H1 (cell line): ENCODE results near the gene ADK. TPM values are rescaled to one million over a fixed set of nuclear protein-coding genes. Genes with fewer than 3 reads are reported as not detected.

Source experiments
- CTCF ChIA-PET: fragments of 300-600 bp; sonication (Branson Sonifier 250); formaldehyde crosslinking; loops from one replicate; lab custom pipeline; 2021; ENCODE audit not compliant: partially characterized antibody; lab: Charles Lee
- POLR2A ChIA-PET: fragments of 300-600 bp; sonication (Branson Sonifier 250); formaldehyde crosslinking; loops from one replicate; lab custom pipeline; 2021; ENCODE audit warnings: inconsistent platforms; ENCODE audit not compliant: partially characterized antibody; lab: Charles Lee
- DNase-seq, 2 experiments: peaks; one replicate each; pipeline versions ENCODE4 v3.0.0 to v3.0.0-alpha.2; 2010 to 2022; ENCODE audit warnings: low spot score in 2 of 2, low read depth in 1 of 2, mixed read lengths in 1 of 2
- FAIRE-seq: peaks from 2 replicates; lab custom pipeline; 2011; peaks lifted over from hg19 to GRCh38; lab: Jason Lieb, UNC
- H2AFZ ChIP-seq: 2 replicates; pipeline ENCODE4 v1.8.1; 2012; ENCODE audit warnings: low read length, inconsistent platforms
- H2AK5ac ChIP-seq: 2 replicates; pipeline ENCODE4 v1.6.1; 2013; ENCODE audit warnings: low read depth, low read length
- H2BK120ac ChIP-seq: replicated peaks from 2 replicates; pipeline ENCODE3; 2013; ENCODE audit warnings: low read depth, low read length, inconsistent platforms
- H2BK12ac ChIP-seq: 2 replicates; pipeline ENCODE4 v1.6.1; 2013; ENCODE audit warnings: low read depth, low read length
- H2BK15ac ChIP-seq: 2 replicates; pipeline ENCODE4 v1.6.1; 2013; ENCODE audit warnings: low read length
- H2BK20ac ChIP-seq: 2 replicates; pipeline ENCODE4 v1.6.1; 2013; ENCODE audit warnings: low read length
- H2BK5ac ChIP-seq: 2 replicates; pipeline ENCODE4 v1.6.1; 2013; ENCODE audit warnings: low read depth, low read length
- H3K14ac ChIP-seq: 2 replicates; pipeline ENCODE4 v1.6.1; 2013; ENCODE audit warnings: inconsistent platforms; ENCODE audit not compliant: insufficient read length
- H3K18ac ChIP-seq: 2 replicates; pipeline ENCODE4 v1.6.1; 2013; ENCODE audit warnings: low read length; ENCODE audit errors: extremely low read depth
- H3K23ac ChIP-seq: 2 replicates; pipeline ENCODE4 v1.6.1; 2013; ENCODE audit warnings: inconsistent platforms; ENCODE audit not compliant: insufficient read length
- H3K23me2 ChIP-seq: 2 replicates; pipeline ENCODE4 v1.6.1; 2013; ENCODE audit warnings: low read depth, low read length
- H3K27ac ChIP-seq: 2 replicates; pipeline ENCODE4 v1.6.1; 2011; ENCODE audit warnings: low read depth, low read length, inconsistent platforms
- H3K27me3 ChIP-seq, 4 experiments: replicated peaks in 1 of 4; 1 replicate in 1 of 4; 2 replicates in 3 of 4; pipeline versions ENCODE4 v1.6.1 to v1.8.1; 2011 to 2013; ENCODE audit warnings: low read length in 3 of 4, mild to moderate bottlenecking in 3 of 4, inconsistent platforms in 2 of 4, mixed read lengths in 2 of 4, moderate library complexity in 1 of 4; ENCODE audit not compliant: control insufficient read depth in 3 of 4, insufficient read depth in 3 of 4; ENCODE audit errors: extremely low read depth in 1 of 4
- H3K36me3 ChIP-seq, 4 experiments: 2 replicates each; pipeline versions ENCODE4 v1.6.1 to v1.8.1; 2011 to 2013; ENCODE audit warnings: mild to moderate bottlenecking in 4 of 4, low read length in 3 of 4, moderate library complexity in 2 of 4, control low read depth in 1 of 4, inconsistent platforms in 1 of 4; ENCODE audit not compliant: insufficient read depth in 4 of 4, control insufficient read depth in 2 of 4
- H3K4ac ChIP-seq: replicated peaks from 2 replicates; pipeline ENCODE3; 2013; ENCODE audit warnings: low read length, low read depth, mixed read lengths, inconsistent platforms; ENCODE audit not compliant: insufficient read length
- H3K4me1 ChIP-seq, 4 experiments: replicated peaks in 1 of 4; 1 replicate in 1 of 4; 2 replicates in 3 of 4; pipeline versions ENCODE4 v1.6.1 to v1.8.1; 2011 to 2013; ENCODE audit warnings: low read length in 3 of 4, inconsistent platforms in 2 of 4, mixed read lengths in 1 of 4; ENCODE audit not compliant: insufficient read depth in 4 of 4, control insufficient read depth in 3 of 4
- H3K4me2 ChIP-seq, 2 experiments: 2 replicates each; pipeline versions ENCODE4 v1.6.1 to v1.8.1; 2011 to 2013; ENCODE audit warnings: low read depth in 2 of 2, low read length in 2 of 2, control low read depth in 1 of 2, inconsistent platforms in 1 of 2, mild to moderate bottlenecking in 1 of 2; ENCODE audit not compliant: insufficient read depth in 1 of 2
- H3K4me3 ChIP-seq, 4 experiments: fragments of 200-600, 300-600 bp in 1 of 4; sonication (generic), shearing (Covaris generic), sonication (Bioruptor Twin) in 1 of 4; 2 replicates each; pipeline versions ENCODE4 v1.5.1 to v1.8.1; 2011 to 2016; ENCODE audit warnings: low read length in 4 of 4, low read depth in 3 of 4, control low read depth in 2 of 4, inconsistent platforms in 2 of 4, mild to moderate bottlenecking in 2 of 4, mixed read lengths in 1 of 4, moderate library complexity in 1 of 4; ENCODE audit not compliant: insufficient read depth in 2 of 4; ENCODE audit errors: extremely low read depth in 1 of 4
- H3K56ac ChIP-seq: replicated peaks from 2 replicates; pipeline ENCODE3; 2013; ENCODE audit warnings: low read depth, mild to moderate bottlenecking, mixed read lengths, low read length, inconsistent platforms; ENCODE audit not compliant: insufficient read length
- H3K79me1 ChIP-seq: 2 replicates; pipeline ENCODE4 v1.6.1; 2013; ENCODE audit warnings: low read depth, low read length, control low read depth
- H3K79me2 ChIP-seq, 2 experiments: 2 replicates each; pipeline versions ENCODE4 v1.6.1 to v1.8.1; 2012 to 2013; ENCODE audit warnings: low read length in 2 of 2, mild to moderate bottlenecking in 2 of 2, inconsistent platforms in 1 of 2; ENCODE audit not compliant: insufficient read depth in 2 of 2, control insufficient read depth in 1 of 2
- H3K9ac ChIP-seq, 4 experiments: replicated peaks in 1 of 4; 1 replicate in 1 of 4; 2 replicates in 3 of 4; pipeline versions ENCODE4 v1.6.1 to v1.8.1; 2011 to 2013; ENCODE audit warnings: low read depth in 3 of 4, low read length in 3 of 4, control low read depth in 2 of 4, mild to moderate bottlenecking in 2 of 4, moderate library complexity in 2 of 4, inconsistent platforms in 1 of 4; ENCODE audit errors: extremely low read depth in 1 of 4
- H3K9me3 ChIP-seq, 2 experiments: 2 replicates each; pipeline versions ENCODE4 v1.6.1 to v1.8.1; 2012 to 2013; ENCODE audit warnings: mild to moderate bottlenecking in 2 of 2, moderate library complexity in 2 of 2, control low read depth in 1 of 2, inconsistent platforms in 1 of 2, low read depth in 1 of 2, low read length in 1 of 2, mixed read lengths in 1 of 2; ENCODE audit not compliant: insufficient read depth in 2 of 2
- H4K20me1 ChIP-seq, 2 experiments: replicated peaks in 1 of 2; 2 replicates each; pipeline versions ENCODE3 to v1.8.1; 2011 to 2013; ENCODE audit warnings: inconsistent platforms in 2 of 2, low read length in 2 of 2, mild to moderate bottlenecking in 1 of 2; ENCODE audit not compliant: insufficient read depth in 2 of 2, control insufficient read depth in 1 of 2
- H4K5ac ChIP-seq: 2 replicates; pipeline ENCODE4 v1.6.1; 2013; ENCODE audit warnings: low read length, low read depth, mixed read lengths, inconsistent platforms; ENCODE audit not compliant: insufficient read length
- H4K8ac ChIP-seq: 2 replicates; pipeline ENCODE4 v1.8.0; 2013; ENCODE audit warnings: mild to moderate bottlenecking, moderate library complexity, low read length, inconsistent platforms; ENCODE audit not compliant: insufficient read depth; ENCODE audit errors: extremely low read depth
- H4K91ac ChIP-seq: replicated peaks from 2 replicates; pipeline ENCODE3; 2013; ENCODE audit warnings: low read length, mixed read lengths, inconsistent platforms; ENCODE audit not compliant: insufficient read length
- CTBP2 ChIP-seq: IDR thresholded peaks from 2 replicates; pipeline ENCODE4 v1.7.0; 2011; ENCODE audit warnings: borderline replicate concordance, mild to moderate bottlenecking, moderate library complexity, mixed read lengths, low read length; ENCODE audit not compliant: insufficient read depth, insufficient read length
- JUND ChIP-seq: IDR thresholded peaks from 2 replicates; pipeline ENCODE4 v1.6.1; 2011; ENCODE audit warnings: mild to moderate bottlenecking, improper control_type of control experiment, low read length
- KDM4A ChIP-seq: IDR thresholded peaks from one replicate; pipeline ENCODE4 v1.7.1; 2012; ENCODE audit warnings: low read depth, mild to moderate bottlenecking, moderate library complexity, low read length, inconsistent platforms; ENCODE audit not compliant: severe bottlenecking
- WGBS, 2 experiments: shearing (Covaris generic) in 1 of 2; methylation state at CpG; one replicate each; pipeline versions ENCODE4 v1.1.6 to v1.1.7; 2013 to 2015; ENCODE audit warnings: low lambda C conversion rate in 2 of 2, mixed read lengths in 2 of 2, inconsistent platforms in 1 of 2, low coverage in 1 of 2, missing lambda C conversion rate in 1 of 2; ENCODE audit not compliant: insufficient replicate concordance in 2 of 2, insufficient coverage in 1 of 2, insufficient read length in 1 of 2; ENCODE audit errors: extremely low coverage in 1 of 2, missing lambda C conversion rate in 1 of 2; 5-methylcytosine and 5-hydroxymethylcytosine counted together
- polyA plus RNA-seq, 7 experiments: library from polyadenylated mRNA; depleted of rRNA in 3 of 7; stranded (reverse) in 5 of 7; unstranded in 2 of 7; fragments of >200 nt in 5 of 7; fragments of 200-250 nt in 2 of 7; gene quantifications; 1 replicate in 5 of 7; 2 replicates in 1 of 7; 4 replicates in 1 of 7; pipeline versions ENCODE4 v1.2.1 to v1.2.3, GENCODE V29; 2011 to 2013; ENCODE audit warnings: missing spikeins in 2 of 7, mixed read lengths in 2 of 7
- total RNA-seq: library from RNA; stranded (reverse); fragmentation: NEBNext Ultra II Directional; extraction: Animal tissue kit (Norgen Biotek cat#: 25700); gene quantifications from 2 replicates; pipeline ENCODE4 v1.2.1, GENCODE V29; 2021

Gene ADK
- total and polyA plus RNA-seq, 2 of the 8 experiments (the other 6 are each of a cell fraction or from before 2014, with no cell fraction given) = 12.3 to 42.4 TPM

DNA sequence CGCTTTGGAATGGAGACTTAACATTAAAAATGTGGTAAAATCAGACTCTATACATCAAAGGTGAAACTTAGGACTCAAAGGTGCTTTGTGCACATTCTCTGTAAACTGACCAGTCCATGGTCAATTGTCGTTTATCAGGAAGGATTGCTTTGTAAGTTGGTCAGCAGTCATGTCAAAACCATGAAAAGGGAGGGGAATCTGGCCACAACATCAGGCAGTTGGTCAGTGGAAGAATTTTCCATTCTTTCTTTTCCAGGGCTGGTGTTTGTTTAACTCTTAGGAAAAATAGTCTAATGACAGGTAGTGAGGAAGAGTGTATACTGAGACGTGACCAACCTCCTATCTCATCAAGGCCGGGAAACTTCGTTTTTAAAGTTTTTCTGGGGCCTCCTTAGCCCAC is 226.5 kb downstream of the ADK start:
- Histone ChIP-seq H3K36me3 (no peaks in the 10 kb centered on the region), H2BK12ac (no peak overlapping the region), H3K9ac (no peak overlapping the region), H2AFZ (no peak overlapping the region), H2BK20ac (no peak overlapping the region), H3K18ac (no peak overlapping the region), H3K14ac (no peak overlapping the region), H2BK120ac (no peak overlapping the region), H3K27ac (no peak overlapping the region), H3K4me1 (no peaks in the 10 kb centered on the region), H4K20me1 (no peaks in the 10 kb centered on the region), H3K79me1 (no peaks in the 10 kb centered on the region), H3K56ac (no peak overlapping the region), H4K91ac (no peak overlapping the region), H2BK15ac (no peak overlapping the region), H3K4ac (no peak overlapping the region), H2AK5ac (no peak overlapping the region), H3K23me2 (no peaks in the 10 kb centered on the region), H4K8ac (no peak overlapping the region), H3K79me2 (no peaks in the 10 kb centered on the region), H3K4me3 (no peak overlapping the region), H3K27me3 (peaks cover 0 to 1% (median 0%) of the 10 kb centered on the region in 4 experiments; a peak in 1 of 7 replicates), H3K23ac (no peak overlapping the region), H2BK5ac (no peak overlapping the region), H3K9me3 (no peaks in the 10 kb centered on the region), H3K4me2 (no peak overlapping the region), H4K5ac (no peak overlapping the region)
- no peak for DNase-seq
- POLR2A ChIA-PET = no interaction called here
- CTCF ChIA-PET = interaction anchor here (0.6 kb wide), 1 partner anchor 80 kb away, joined by 3 read pairs; no protein-coding TSS in a partner anchor
- FAIRE-seq = no peak
- no peak for TF ChIP-seq CTBP2
- no peak for TF ChIP-seq KDM4A
- TF ChIP-seq JUND = no peak
- WGBS, 2 experiments = 95% methylated on average over 5 of the region's 5 CpGs; no CpG with 5 or more reads in 1 of the 2 experiments
